Liver (tissue), 9 donors: ENCODE data around the gene UGGT2. TPM values are rescaled to one million over a fixed set of nuclear protein-coding genes. Genes with fewer than 3 reads are reported as not detected.

Source experiments
- DNase-seq: peaks from one replicate; pipeline ENCODE4 v3.0.0-alpha.2; 2017; ENCODE audit warnings: low spot score
- H3K27ac ChIP-seq, 2 donors: one replicate each; pipeline ENCODE4 v1.7.0; 2013; ENCODE audit warnings: inconsistent platforms in 2 of 2, low read length in 2 of 2, control low read depth in 1 of 2, low read depth in 1 of 2, mild to moderate bottlenecking in 1 of 2
- H3K27me3 ChIP-seq, 4 donors: one replicate each; pipeline versions ENCODE4 v1.6.1 to v1.7.0; 2013; ENCODE audit warnings: low read length in 3 of 4, inconsistent platforms in 1 of 4, mild to moderate bottlenecking in 1 of 4, moderate library complexity in 1 of 4; ENCODE audit not compliant: control insufficient read depth in 4 of 4, insufficient read depth in 4 of 4
- H3K36me3 ChIP-seq, 4 donors: one replicate each; pipeline versions ENCODE4 v1.6.1 to v1.7.0; 2013; ENCODE audit warnings: low read length in 3 of 4, mild to moderate bottlenecking in 3 of 4, low read depth in 1 of 4, moderate library complexity in 1 of 4; ENCODE audit not compliant: control insufficient read depth in 4 of 4, insufficient read depth in 3 of 4
- H3K4me1 ChIP-seq, 4 donors: one replicate each; pipeline versions ENCODE4 v1.6.1 to v1.7.0; 2013; ENCODE audit warnings: low read length in 3 of 4, mild to moderate bottlenecking in 3 of 4, moderate library complexity in 1 of 4; ENCODE audit not compliant: control insufficient read depth in 4 of 4, insufficient read depth in 4 of 4
- H3K4me3 ChIP-seq, 3 donors: one replicate each; pipeline versions ENCODE4 v1.6.1 to v1.7.0; 2013; ENCODE audit warnings: low read length in 3 of 3, control low read depth in 1 of 3, low read depth in 1 of 3, mild to moderate bottlenecking in 1 of 3
- H3K9ac ChIP-seq, 2 donors: one replicate each; pipeline ENCODE4 v1.7.0; 2013; ENCODE audit warnings: low read length in 2 of 2, mild to moderate bottlenecking in 2 of 2, moderate library complexity in 2 of 2, control low read depth in 1 of 2, low read depth in 1 of 2
- H3K9me3 ChIP-seq, 4 donors: one replicate each; pipeline versions ENCODE4 v1.6.1 to v1.7.0; 2013; ENCODE audit warnings: low read length in 3 of 4; ENCODE audit not compliant: control insufficient read depth in 4 of 4
- ATF3 ChIP-seq: IDR thresholded peaks from 2 replicates; pipeline ENCODE4 v1.6.1; 2016; ENCODE audit warnings: antibody characterized with exemption
- FOXA1 ChIP-seq: IDR thresholded peaks from 2 replicates; pipeline ENCODE4 v1.6.1; 2016; ENCODE audit warnings: antibody characterized with exemption
- HNF4A ChIP-seq, 2 donors: conservative IDR thresholded peaks; 2 replicates each; pipeline ENCODE4 v1.6.1; 2016; ENCODE audit warnings: antibody characterized with exemption in 2 of 2, mild to moderate bottlenecking in 2 of 2
- HNF4G ChIP-seq: IDR thresholded peaks from 2 replicates; pipeline ENCODE4 v1.6.1; 2016; ENCODE audit warnings: antibody characterized with exemption
- JUND ChIP-seq, 2 donors: IDR thresholded peaks; 2 replicates each; pipeline ENCODE4 v1.6.1; 2016; ENCODE audit warnings: antibody characterized with exemption in 2 of 2
- RAD21 ChIP-seq, 2 donors: IDR thresholded peaks; 2 replicates each; pipeline ENCODE4 v1.6.1; 2016; ENCODE audit warnings: antibody characterized with exemption in 2 of 2, mild to moderate bottlenecking in 2 of 2
- REST ChIP-seq: IDR thresholded peaks from 2 replicates; pipeline ENCODE4 v1.6.1; 2016; ENCODE audit warnings: antibody characterized with exemption, mild to moderate bottlenecking
- TAF1 ChIP-seq: conservative IDR thresholded peaks from 2 replicates; pipeline ENCODE4 v1.6.1; 2016; ENCODE audit warnings: antibody characterized with exemption, mild to moderate bottlenecking
- ZBTB33 ChIP-seq: IDR thresholded peaks from 2 replicates; pipeline ENCODE4 v1.6.1; 2016; ENCODE audit warnings: antibody characterized with exemption
- WGBS: extraction: QIAGEN DNeasy Blood & Tissue Kit; methylation state at CpG from one replicate; pipeline ENCODE4 v1.1.7; 2013; 5-methylcytosine and 5-hydroxymethylcytosine counted together
- polyA plus RNA-seq, 2 donors: library from polyadenylated mRNA; stranded (reverse) in 1 of 2; unstranded in 1 of 2; fragments of 200-250 nt in 1 of 2; fragments of >200 nt in 1 of 2; fragmentation: Nextera tagmentation in 1 of 2; extraction: Ambion mirVana in 1 of 2; gene quantifications; one replicate each; pipeline versions ENCODE4 v1.2.1 to v1.2.3, GENCODE V29; 2013 to 2015
- total RNA-seq, 2 donors: library from RNA; depleted of rRNA; stranded (reverse); fragments of >200 nt; gene quantifications; one replicate each; pipeline ENCODE4 v1.2.3, GENCODE V29; 2014
- donor health status: healthy.
- donor health status: healthy.
- donor health status: healthy.
- donor health status: healthy.
- donor health status: healthy.

Gene UGGT2
- total and polyA plus RNA-seq, 4 donors = 5.6 to 23.0 (median 13.2) TPM

- Histone ChIP-seq H3K27me3 (no peaks in the 10 kb centered on the region), H3K4me1 (no peaks in the 10 kb centered on the region), H3K4me3 (no peak overlapping the region), H3K9ac (no peak overlapping the region), H3K27ac (no peak overlapping the region), H3K36me3 (peaks cover 12 to 37% (median 30%) of the 10 kb centered on the region in 4 donors), H3K9me3 (no peaks in the 10 kb centered on the region)
- no peak for TF ChIP-seq TAF1
- no peak for TF ChIP-seq RAD21 (IDR thresholded peaks at IDR 0.05)
- TF ChIP-seq ATF3 = no peak
- DNase-seq = no peak
- WGBS = 84% methylated on average over 1 of the region's 1 CpG
These were observed 265.7 kb downstream of the UGGT2 start for GRCh38 chr13:95787356-95788099.

- H3K27ac ChIP-seq = no peak overlapping the region
- no peak overlapping the region for H3K4me3 ChIP-seq
- H3K9ac ChIP-seq = no peak overlapping the region
- DNase-seq = no peak
- H3K9me3 ChIP-seq = no peaks in the 10 kb centered on the region
- H3K27me3 ChIP-seq = no peaks in the 10 kb centered on the region
- TF ChIP-seq TAF1 (no peak), ATF3 (no peak), REST (no peak), RAD21 (IDR thresholded peaks at IDR 0.05) (no peak), FOXA1 (no peak)
- 85% methylated on average over 3 of the region's 3 CpGs for WGBS
- no peaks in the 10 kb centered on the region for H3K4me1 ChIP-seq
- peaks cover 7 to 25% (median 20%) of the 10 kb centered on the region in 4 donors for H3K36me3 ChIP-seq
These were observed 268.3 kb downstream of the UGGT2 start for GRCh38 chr13:95784900-95785290.

- Histone ChIP-seq H3K4me1 (no peaks in the 10 kb centered on the region), H3K27ac (no peak overlapping the region), H3K27me3 (no peaks in the 10 kb centered on the region), H3K4me3 (no peak overlapping the region), H3K36me3 (peaks cover 7 to 25% (median 20%) of the 10 kb centered on the region in 4 donors), H3K9me3 (no peaks in the 10 kb centered on the region), H3K9ac (no peak overlapping the region)
- TF ChIP-seq ZBTB33 (no peak), JUND (IDR thresholded peaks at IDR 0.05) (peak in 1 of 2 donors; percentile 44), RAD21 (IDR thresholded peaks at IDR 0.05) (no peak), REST (no peak), HNF4G (no peak), HNF4A (conservative IDR thresholded peaks at IDR 0.05) (no peak)
- WGBS = 89% methylated on average over 6 of the region's 6 CpGs
- DNase-seq = no peak
These were observed 268.9 kb downstream of the UGGT2 start for GRCh38 chr13:95784161-95784899.
